SK-N-SH (cell line): Measurements from ENCODE around the gene POC1B. TPM values are rescaled to one million over a fixed set of nuclear protein-coding genes. Genes with fewer than 3 reads are reported as not detected.

Experiments used
- CTCF ChIA-PET: fragments of 300-600, 350-600 bp; formaldehyde crosslinking; extraction: SDS; loops from one replicate; lab custom pipeline; 2021; lab: Yijun Ruan, JAX
- POLR2A ChIA-PET: fragments of 350-600 bp; sonication (Branson Sonifier 250); formaldehyde crosslinking; extraction: SDS; loops from one replicate; lab custom pipeline; 2020; ENCODE audit warnings: antibody characterized with exemption, inconsistent platforms; lab: Yijun Ruan, JAX
- DNase-seq: peaks from one replicate; pipeline ENCODE4 v3.0.0; 2012
- H2AFZ ChIP-seq: fragments of 200-600 bp; sonication (generic); 2 replicates; pipeline ENCODE4 v1.8.1; 2016; ENCODE audit warnings: antibody characterized with exemption, mild to moderate bottlenecking, low read depth
- H3F3A ChIP-seq: fragments of 200-600 bp; sonication (generic); replicated peaks from 2 replicates; pipeline ENCODE3; 2016; ENCODE audit warnings: antibody characterized with exemption, mild to moderate bottlenecking; ENCODE audit not compliant: insufficient read depth
- H3K27ac ChIP-seq, 2 experiments: fragments of 200-500 bp in 1 of 2; fragments of 200-600 bp in 1 of 2; sonication (Bioruptor generic) in 1 of 2; sonication (generic), shearing (Covaris generic) in 1 of 2; 2 replicates each; pipeline versions ENCODE4 v1.5.1 to v1.6.1; 2014 to 2016; ENCODE audit warnings: low read depth in 2 of 2, inconsistent platforms in 1 of 2, low read length in 1 of 2, mild to moderate bottlenecking in 1 of 2, mixed read lengths in 1 of 2
- H3K27me3 ChIP-seq: fragments of 200-600 bp; sonication (generic), shearing (Covaris generic); 2 replicates; pipeline ENCODE4 v1.6.1; 2016; ENCODE audit warnings: mixed run types; ENCODE audit not compliant: insufficient read depth
- H3K36me3 ChIP-seq, 2 experiments: fragments of 200-500 bp in 1 of 2; fragments of 200-600 bp in 1 of 2; sonication (Bioruptor generic) in 1 of 2; sonication (generic) in 1 of 2; replicated peaks in 1 of 2; 2 replicates each; pipeline versions ENCODE3 to v1.5.1; 2014 to 2016; ENCODE audit warnings: low read length in 1 of 2, mild to moderate bottlenecking in 1 of 2; ENCODE audit not compliant: insufficient read depth in 2 of 2, control insufficient read depth in 1 of 2
- H3K4me1 ChIP-seq, 2 experiments: fragments of 200-500 bp in 1 of 2; fragments of 200-600 bp in 1 of 2; sonication (Bioruptor generic) in 1 of 2; sonication (generic), shearing (Covaris generic) in 1 of 2; 2 replicates each; pipeline versions ENCODE4 v1.5.1 to v1.6.1; 2014 to 2016; ENCODE audit warnings: low read depth in 1 of 2, low read length in 1 of 2, mixed run types in 1 of 2; ENCODE audit not compliant: insufficient read depth in 2 of 2, control insufficient read depth in 1 of 2
- H3K4me2 ChIP-seq: fragments of 200-600 bp; sonication (generic), shearing (Covaris generic); 2 replicates; pipeline ENCODE4 v1.6.1; 2017; ENCODE audit warnings: mixed run types
- H3K4me3 ChIP-seq, 2 experiments: fragments of 200-500 bp in 1 of 2; fragments of 200-600 bp in 1 of 2; sonication (Bioruptor generic) in 1 of 2; sonication (generic), shearing (Covaris generic) in 1 of 2; 2 replicates each; pipeline versions ENCODE4 v1.5.1 to v1.8.1; 2014 to 2016; ENCODE audit warnings: low read depth in 2 of 2, inconsistent platforms in 1 of 2, low read length in 1 of 2, mild to moderate bottlenecking in 1 of 2, mixed read lengths in 1 of 2, moderate library complexity in 1 of 2
- H3K79me2 ChIP-seq: fragments of 200-600 bp; sonication (generic); 2 replicates; pipeline ENCODE4 v1.8.1; 2017; ENCODE audit warnings: mild to moderate bottlenecking; ENCODE audit not compliant: insufficient read depth
- H3K9ac ChIP-seq: fragments of 200-600 bp; sonication (generic); 2 replicates; pipeline ENCODE4 v1.6.1; 2017; ENCODE audit warnings: mixed run types
- H3K9me2 ChIP-seq: fragments of 200-600 bp; sonication (generic); 2 replicates; pipeline ENCODE4 v1.6.1; 2017; ENCODE audit warnings: mixed run types
- H3K9me3 ChIP-seq: fragments of 200-600 bp; sonication (generic); 2 replicates; pipeline ENCODE4 v1.6.1; 2017; ENCODE audit warnings: mixed run types, mild to moderate bottlenecking, moderate library complexity
- H4K20me1 ChIP-seq: fragments of 200-600 bp; sonication (generic); 2 replicates; pipeline ENCODE4 v1.6.1; 2017; ENCODE audit warnings: mild to moderate bottlenecking, mixed run types; ENCODE audit not compliant: insufficient read depth
- FOXJ3 ChIP-seq: sonication (generic); formaldehyde crosslinking; IDR thresholded peaks from 2 replicates; pipeline ENCODE4 v1.5.1; 2020; ENCODE audit warnings: mild to moderate bottlenecking, missing genetic modification reagents
- GABPA ChIP-seq: IDR thresholded peaks from 2 replicates; pipeline ENCODE4 v1.4.0; 2012; ENCODE audit warnings: low read depth, mild to moderate bottlenecking
- MAX ChIP-seq: IDR thresholded peaks from 2 replicates; pipeline ENCODE4 v1.4.0; 2012; ENCODE audit warnings: low read depth
- NFIC ChIP-seq: IDR thresholded peaks from 2 replicates; pipeline ENCODE4 v1.4.0; 2012; ENCODE audit warnings: borderline replicate concordance
- RCOR1 ChIP-seq: fragments of 150-350 bp; IDR thresholded peaks from 2 replicates; pipeline ENCODE4 v1.6.1; 2017; ENCODE audit warnings: antibody characterized with exemption, low read length
- TCF12 ChIP-seq: IDR thresholded peaks from 2 replicates; pipeline ENCODE4 v1.4.0; 2012
- WGBS: methylation state at CpG from one replicate; pipeline ENCODE4 v1.1.6; 2017; ENCODE audit warnings: low lambda C conversion rate; 5-methylcytosine and 5-hydroxymethylcytosine counted together
- polyA plus RNA-seq, 3 experiments: library from polyadenylated mRNA; depleted of rRNA; stranded (reverse); fragments of >200 nt; gene quantifications; 2 replicates each; pipeline ENCODE4 v1.2.3, GENCODE V29; 2012
- TF ChIP-seq, protein P1 (sequence below): IDR thresholded peaks from 2 replicates; pipeline ENCODE4 v1.4.0; 2012; ENCODE audit warnings: low read depth, borderline replicate concordance

The POC1B gene
- polyA plus RNA-seq, 1 of the 3 experiments (the other 2 are of a cell fraction): 4.0 TPM

DNA sequence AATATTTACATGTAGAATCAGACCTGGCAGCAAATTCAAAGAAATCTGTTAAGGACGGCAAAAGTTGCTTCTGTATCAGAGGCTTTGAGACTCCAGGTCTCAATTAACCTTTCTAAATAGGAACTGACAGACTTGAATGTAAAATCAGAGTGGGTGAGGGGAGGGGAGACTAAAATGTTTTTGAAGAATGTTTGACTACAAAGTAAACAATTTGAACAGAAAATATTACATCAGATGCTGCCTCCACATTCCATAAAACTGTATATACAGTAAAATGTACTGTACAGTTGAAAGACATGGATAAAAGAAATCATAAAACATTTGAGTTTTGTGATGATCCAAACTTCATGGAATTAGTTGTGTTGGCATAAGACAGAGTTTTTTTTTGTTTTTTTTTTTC, 49.5 kb upstream of the POC1B start:
- no peaks in the 10 kb centered on the region for H3K9me3 ChIP-seq
- peak overlapping the region; percentile 52 to 79; a peak in 3 of 4 replicates for H3K27ac ChIP-seq
- H3K79me2 ChIP-seq: no peaks in the 10 kb centered on the region
- H3F3A ChIP-seq: peaks cover 10% of the 10 kb centered on the region
- no peaks in the 10 kb centered on the region for H3K9me2 ChIP-seq
- POLR2A ChIA-PET: no interaction called here
- H3K27me3 ChIP-seq: no peaks in the 10 kb centered on the region
- H3K4me3 ChIP-seq: no peak overlapping the region
- TF ChIP-seq FOXJ3 (CRISPR knock-in tag): no peak
- TF ChIP-seq, all 33 proteins: peak for 0
- WGBS: 71% methylated on average over 1 of the region's 1 CpG
- Histone ChIP-seq H3K4me1 (peaks cover 7 to 14% of the 10 kb centered on the region in 2 experiments; a peak in 3 of 4 replicates), H3K4me2 (peak overlapping the region; percentile 60; the same call in 1 of the 2 replicates), H3K9ac (no peak overlapping the region), H3K36me3 (no peaks in the 10 kb centered on the region), H2AFZ (no peak overlapping the region), H4K20me1 (no peaks in the 10 kb centered on the region)
- no peak for DNase-seq
- CTCF ChIA-PET: no interaction called here

DNA sequence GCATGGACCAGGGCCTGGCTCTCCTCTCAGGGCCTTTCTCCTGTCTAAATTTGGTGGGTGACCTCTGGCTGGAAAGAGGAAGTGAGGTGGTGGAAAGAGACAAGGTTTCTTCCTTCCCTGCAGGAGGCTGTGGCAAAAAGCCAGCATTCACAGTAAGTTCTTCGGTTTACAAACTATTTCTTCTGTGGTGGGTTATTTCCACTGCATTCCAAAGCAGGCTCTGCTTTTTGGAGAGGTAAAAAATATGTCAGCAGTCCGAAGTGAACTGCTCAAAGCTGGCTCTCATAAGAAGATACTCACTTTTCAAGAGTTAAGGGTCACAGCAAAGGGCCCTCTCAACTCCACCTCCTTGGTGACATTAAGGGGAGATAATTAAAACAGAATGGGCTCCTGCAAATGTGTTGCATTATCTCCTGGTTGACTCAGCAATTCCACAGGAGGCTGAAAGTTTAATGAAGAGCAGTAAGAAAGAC, 48.9 kb upstream of the POC1B start:
- 12% methylated on average over 2 of the region's 2 CpGs for WGBS

More for the DNA sequence above, 48.9 kb upstream of the POC1B start:
- no peak overlapping the region for H3K9ac ChIP-seq
- ChIA-PET CTCF (no interaction called here), POLR2A (no interaction called here)
- peaks cover 10% of the 10 kb centered on the region for H3F3A ChIP-seq
- no peaks in the 10 kb centered on the region for H3K79me2 ChIP-seq
- TF ChIP-seq RCOR1 (no peak), GABPA (peak; percentile 30; the same call in 1 of the 2 replicates), TCF12 (peak; percentile 65), NFIC (peak; percentile 34; the same call in 1 of the 2 replicates), MAX (no peak)
- TF ChIP-seq, protein P1, sequence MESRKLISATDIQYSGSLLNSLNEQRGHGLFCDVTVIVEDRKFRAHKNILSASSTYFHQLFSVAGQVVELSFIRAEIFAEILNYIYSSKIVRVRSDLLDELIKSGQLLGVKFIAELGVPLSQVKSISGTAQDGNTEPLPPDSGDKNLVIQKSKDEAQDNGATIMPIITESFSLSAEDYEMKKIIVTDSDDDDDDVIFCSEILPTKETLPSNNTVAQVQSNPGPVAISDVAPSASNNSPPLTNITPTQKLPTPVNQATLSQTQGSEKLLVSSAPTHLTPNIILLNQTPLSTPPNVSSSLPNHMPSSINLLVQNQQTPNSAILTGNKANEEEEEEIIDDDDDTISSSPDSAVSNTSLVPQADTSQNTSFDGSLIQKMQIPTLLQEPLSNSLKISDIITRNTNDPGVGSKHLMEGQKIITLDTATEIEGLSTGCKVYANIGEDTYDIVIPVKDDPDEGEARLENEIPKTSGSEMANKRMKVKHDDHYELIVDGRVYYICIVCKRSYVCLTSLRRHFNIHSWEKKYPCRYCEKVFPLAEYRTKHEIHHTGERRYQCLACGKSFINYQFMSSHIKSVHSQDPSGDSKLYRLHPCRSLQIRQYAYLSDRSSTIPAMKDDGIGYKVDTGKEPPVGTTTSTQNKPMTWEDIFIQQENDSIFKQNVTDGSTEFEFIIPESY: no peak
- H4K20me1 ChIP-seq: no peaks in the 10 kb centered on the region
- H3K27ac ChIP-seq: peak overlapping the region; percentile 52 to 79
- H2AFZ ChIP-seq: peak overlapping the region; percentile 53; the same call in 1 of the 2 replicates
- peaks cover 7 to 14% of the 10 kb centered on the region in 2 experiments; a peak in 3 of 4 replicates for H3K4me1 ChIP-seq
- H3K4me3 ChIP-seq: no peak overlapping the region
- peak overlapping the region; percentile 60; the same call in 1 of the 2 replicates for H3K4me2 ChIP-seq
- no peaks in the 10 kb centered on the region for H3K36me3 ChIP-seq
- H3K9me2 ChIP-seq: no peaks in the 10 kb centered on the region
- DNase-seq: no peak
- no peaks in the 10 kb centered on the region for H3K9me3 ChIP-seq
- H3K27me3 ChIP-seq: no peaks in the 10 kb centered on the region
